Fibroblast of mammary gland (primary cell): ENCODE measurements around the gene FAM177A1.
A peak's percentile ranks its signal among the peaks of the same experiment; 100 is the strongest.

Experiments used
- DNase-seq: peaks from one replicate; pipeline ENCODE4 v3.0.0-alpha.2; 2010; ENCODE audit warnings: low read depth
- H3K4me3 ChIP-seq: 2 replicates; pipeline ENCODE4 v1.5.1; 2011; ENCODE audit warnings: low read depth, mild to moderate bottlenecking, low read length, moderate library complexity; ENCODE audit not compliant: control insufficient read depth
- TF ChIP-seq, protein P1 (sequence below): conservative IDR thresholded peaks from 2 replicates; pipeline ENCODE4 v1.5.1; 2011; ENCODE audit warnings: low read depth, low read length, inconsistent platforms; ENCODE audit not compliant: control insufficient read depth, insufficient read depth

Gene FAM177A1, protein sequence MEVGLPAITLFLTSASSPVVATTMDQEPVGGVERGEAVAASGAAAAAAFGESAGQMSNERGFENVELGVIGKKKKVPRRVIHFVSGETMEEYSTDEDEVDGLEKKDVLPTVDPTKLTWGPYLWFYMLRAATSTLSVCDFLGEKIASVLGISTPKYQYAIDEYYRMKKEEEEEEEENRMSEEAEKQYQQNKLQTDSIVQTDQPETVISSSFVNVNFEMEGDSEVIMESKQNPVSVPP

DNA sequence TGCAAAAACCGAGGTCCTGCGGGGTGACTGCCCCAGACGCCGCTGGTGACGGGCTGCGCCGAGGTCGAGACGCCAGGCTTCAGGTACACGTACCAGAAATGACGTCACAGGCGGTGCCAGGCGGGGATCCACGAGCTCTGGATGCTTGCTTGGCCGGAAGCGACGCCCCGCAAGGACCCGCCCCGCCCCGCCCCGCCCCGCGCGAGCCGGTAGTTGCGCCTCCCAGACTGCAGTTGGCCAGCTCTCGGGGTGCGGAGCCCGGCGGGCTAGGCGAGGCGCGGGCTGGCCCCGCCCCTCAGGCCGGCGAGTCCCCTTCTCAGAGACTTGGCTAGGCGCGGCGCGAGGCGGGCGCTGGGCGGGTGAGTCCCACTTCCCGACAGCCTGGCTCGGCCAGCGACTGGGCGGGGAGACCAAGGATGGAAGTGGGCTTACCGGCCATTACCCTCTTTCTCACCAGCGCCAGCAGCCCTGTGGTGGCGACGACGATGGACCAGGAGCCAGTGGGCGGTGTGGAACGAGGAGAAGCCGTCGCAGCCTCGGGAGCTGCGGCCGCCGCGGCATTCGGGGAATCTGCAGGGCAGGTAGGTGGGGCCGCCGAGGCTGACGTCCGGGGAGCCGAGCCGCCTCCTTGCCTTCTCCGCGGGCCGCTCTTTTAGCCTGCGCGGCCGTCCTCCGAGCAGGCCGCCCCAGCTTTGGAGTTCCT, at the start of gene FAM177A1:
Gene FAM177A1, plus strand, starts transcription at position 225 of the 703 bp plus-strand sequence. Its CDS starts 192 bp downstream, at position 417.
- TF ChIP-seq, protein P1, sequence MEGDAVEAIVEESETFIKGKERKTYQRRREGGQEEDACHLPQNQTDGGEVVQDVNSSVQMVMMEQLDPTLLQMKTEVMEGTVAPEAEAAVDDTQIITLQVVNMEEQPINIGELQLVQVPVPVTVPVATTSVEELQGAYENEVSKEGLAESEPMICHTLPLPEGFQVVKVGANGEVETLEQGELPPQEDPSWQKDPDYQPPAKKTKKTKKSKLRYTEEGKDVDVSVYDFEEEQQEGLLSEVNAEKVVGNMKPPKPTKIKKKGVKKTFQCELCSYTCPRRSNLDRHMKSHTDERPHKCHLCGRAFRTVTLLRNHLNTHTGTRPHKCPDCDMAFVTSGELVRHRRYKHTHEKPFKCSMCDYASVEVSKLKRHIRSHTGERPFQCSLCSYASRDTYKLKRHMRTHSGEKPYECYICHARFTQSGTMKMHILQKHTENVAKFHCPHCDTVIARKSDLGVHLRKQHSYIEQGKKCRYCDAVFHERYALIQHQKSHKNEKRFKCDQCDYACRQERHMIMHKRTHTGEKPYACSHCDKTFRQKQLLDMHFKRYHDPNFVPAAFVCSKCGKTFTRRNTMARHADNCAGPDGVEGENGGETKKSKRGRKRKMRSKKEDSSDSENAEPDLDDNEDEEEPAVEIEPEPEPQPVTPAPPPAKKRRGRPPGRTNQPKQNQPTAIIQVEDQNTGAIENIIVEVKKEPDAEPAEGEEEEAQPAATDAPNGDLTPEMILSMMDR = no peak
- peak; percentile 87 for DNase-seq
- peak within 1 kb of the TSS; percentile 87 for H3K4me3 ChIP-seq

DNA sequence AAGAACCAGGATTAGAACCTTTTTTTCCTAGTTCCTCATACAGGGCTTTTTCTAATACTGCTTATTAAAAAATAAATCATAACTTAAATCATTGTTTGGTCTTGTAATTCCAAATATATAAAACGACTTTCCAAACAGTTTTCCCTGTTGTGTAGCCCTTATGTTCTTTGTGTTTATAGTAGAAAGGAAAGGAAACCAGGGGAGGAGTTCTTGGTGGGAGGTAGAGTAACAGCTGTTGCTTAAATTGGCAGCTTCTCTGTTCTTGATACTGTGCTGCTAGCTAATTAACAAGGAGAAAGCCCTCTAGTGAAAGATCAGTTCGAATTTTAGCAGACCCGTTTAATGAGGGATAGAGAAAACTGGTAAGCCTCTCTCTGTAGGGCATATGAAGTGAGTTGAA, 48.3 kb upstream of the FAM177A1 start:
- DNase-seq = no peak
- TF ChIP-seq, protein P1 = no peak

DNA sequence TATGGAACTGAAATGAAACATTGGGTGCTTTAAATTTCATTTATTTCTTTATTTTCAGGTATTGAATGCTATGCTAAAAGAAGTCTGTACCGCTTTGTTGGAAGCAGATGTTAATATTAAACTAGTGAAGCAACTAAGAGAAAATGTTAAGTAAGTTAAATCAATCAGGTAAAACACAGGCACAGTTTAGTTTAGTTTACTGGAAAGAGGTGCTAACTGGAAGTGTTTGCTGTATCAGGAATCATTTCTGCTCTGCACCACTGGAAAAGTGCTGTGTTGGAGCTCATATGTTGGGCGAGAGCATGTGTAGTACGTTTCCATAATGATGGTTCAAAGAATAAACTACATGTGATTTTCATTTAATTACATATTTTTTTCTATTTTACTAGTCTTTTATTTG, 46.6 kb upstream of the FAM177A1 start:
- no peak overlapping the region for H3K4me3 ChIP-seq
- TF ChIP-seq, protein P1 = no peak
- no peak for DNase-seq

More for the DNA sequence above, 48.3 kb upstream of the FAM177A1 start:
- no peak overlapping the region for H3K4me3 ChIP-seq

DNA sequence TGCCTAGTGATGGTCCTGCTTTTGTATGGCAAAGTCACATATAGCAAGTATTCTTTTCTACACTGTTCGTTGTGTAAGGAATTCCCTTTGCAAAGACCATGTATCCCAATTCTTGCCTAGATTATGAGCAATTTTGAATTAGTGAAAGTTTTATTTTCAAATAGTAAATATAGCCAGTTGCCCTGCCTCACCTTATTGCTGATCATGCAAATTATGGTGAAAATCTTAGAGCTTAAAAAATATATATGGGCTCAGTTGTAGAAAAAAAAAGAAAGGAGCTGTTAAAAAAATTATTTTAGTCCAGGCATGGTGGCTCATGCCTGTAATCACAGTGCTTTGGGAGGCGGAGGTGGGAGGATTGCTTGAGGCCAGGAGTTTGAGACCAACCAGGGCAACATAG, 44.5 kb upstream of the FAM177A1 start:
- no peak overlapping the region for H3K4me3 ChIP-seq
- no peak for DNase-seq
- TF ChIP-seq, protein P1 = no peak

DNA sequence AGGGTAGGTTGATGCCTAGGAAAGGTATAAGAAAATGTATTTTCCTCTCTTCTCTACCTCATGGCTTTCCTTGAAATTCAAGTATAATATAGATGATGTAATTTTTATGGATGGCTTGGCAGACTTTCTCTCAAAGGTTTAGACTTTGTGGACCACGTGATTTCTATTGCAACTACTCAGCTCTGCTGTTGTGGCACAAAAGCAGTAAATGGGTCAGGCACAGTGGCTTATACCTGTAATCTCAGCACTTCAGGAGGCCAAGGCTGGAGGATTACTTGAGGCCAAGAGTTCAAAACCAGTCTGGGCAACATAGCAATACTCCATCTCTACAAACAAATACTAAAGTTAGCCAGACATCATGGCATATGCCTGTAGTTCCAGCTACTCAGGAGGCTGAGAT, 41.2 kb upstream of the FAM177A1 start:
- TF ChIP-seq, protein P1 = no peak
- no peak overlapping the region for H3K4me3 ChIP-seq
- DNase-seq = no peak

DNA sequence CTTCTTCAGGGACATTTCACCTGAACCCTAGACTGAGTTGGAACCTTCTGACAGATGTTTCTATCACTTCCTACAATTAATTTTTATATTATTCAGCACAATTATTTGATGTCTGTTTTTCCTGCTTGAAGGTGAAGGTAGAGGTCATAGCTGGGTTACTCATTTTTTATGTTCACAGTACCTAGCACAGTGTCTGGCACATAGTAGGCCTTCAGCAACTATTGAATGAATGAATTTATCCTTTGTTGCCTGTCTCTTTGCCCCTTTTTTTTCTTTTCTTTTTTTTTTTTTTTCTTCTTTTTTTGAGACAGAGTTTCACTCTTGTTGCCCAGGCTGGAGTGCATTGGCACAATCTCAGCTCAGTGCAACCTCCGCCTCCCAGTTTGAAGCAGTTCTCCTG, 29.5 kb upstream of the FAM177A1 start:
- TF ChIP-seq, protein P1 = no peak
- no peak overlapping the region for H3K4me3 ChIP-seq
- DNase-seq = no peak
